Left ventricle myocardium inferior (tissue), 1 donor: ENCODE data around the gene PRPF18. TPM values are rescaled to one million over a fixed set of nuclear protein-coding genes. Genes with fewer than 3 reads are reported as not detected.

Experiments
- DNase-seq: peaks from one replicate; pipeline ENCODE4 v3.0.0-alpha.2; 2020
- H3K27ac ChIP-seq: fragments of 200-600 bp; replicated peaks from 2 replicates; pipeline ENCODE4 v1.8.0; 2021
- H3K27me3 ChIP-seq: fragments of 200-600 bp; 2 replicates; pipeline ENCODE4 v1.8.0; 2021; ENCODE audit warnings: low read depth
- H3K36me3 ChIP-seq: fragments of 200-600 bp; 2 replicates; pipeline ENCODE4 v1.8.0; 2021
- H3K4me1 ChIP-seq: fragments of 200-600 bp; 2 replicates; pipeline ENCODE4 v1.8.0; 2021
- H3K4me3 ChIP-seq: fragments of 200-600 bp; 2 replicates; pipeline ENCODE4 v1.8.0; 2021; ENCODE audit warnings: mild to moderate bottlenecking, moderate library complexity
- H3K9me3 ChIP-seq: fragments of 200-600 bp; replicated peaks from 2 replicates; pipeline ENCODE4 v1.8.0; 2021
- intact Hi-C: fragments of 100-400 bp; cut with micrococcal nuclease; formaldehyde crosslinking; loops from one replicate; pipeline ENCODE4 v1.11.0; 2022
- total RNA-seq: library from RNA; stranded (reverse); fragmentation: NEBNext Ultra II Directional; extraction: Animal tissue kit (Norgen Biotek cat#: 25700); gene quantifications from one replicate; pipeline ENCODE4 v1.2.1, GENCODE V29; 2021
- TF ChIP-seq, protein P1 (sequence below): fragments of 200-600 bp; IDR thresholded peaks from 2 replicates; pipeline ENCODE4 v1.8.0; 2021; ENCODE audit warnings: antibody characterized with exemption, mild to moderate bottlenecking, borderline replicate concordance
- donor health status: DM: no; HTN: yes; CAD: no; lungs with severe emphysema.

The PRPF18 gene
- total RNA-seq, 1 donor from 2014 or later = 14.7 TPM

GRCh38 chr10:13559124-13559700, 27.6 kb upstream of the PRPF18 start:
- Histone ChIP-seq H3K36me3 (no peaks in the 10 kb centered on the region), H3K4me1 (no peaks in the 10 kb centered on the region), H3K27me3 (peaks cover 3% of the 10 kb centered on the region), H3K27ac (no peak overlapping the region), H3K9me3 (no peaks in the 10 kb centered on the region), H3K4me3 (no peak overlapping the region)
- TF ChIP-seq, protein P1, sequence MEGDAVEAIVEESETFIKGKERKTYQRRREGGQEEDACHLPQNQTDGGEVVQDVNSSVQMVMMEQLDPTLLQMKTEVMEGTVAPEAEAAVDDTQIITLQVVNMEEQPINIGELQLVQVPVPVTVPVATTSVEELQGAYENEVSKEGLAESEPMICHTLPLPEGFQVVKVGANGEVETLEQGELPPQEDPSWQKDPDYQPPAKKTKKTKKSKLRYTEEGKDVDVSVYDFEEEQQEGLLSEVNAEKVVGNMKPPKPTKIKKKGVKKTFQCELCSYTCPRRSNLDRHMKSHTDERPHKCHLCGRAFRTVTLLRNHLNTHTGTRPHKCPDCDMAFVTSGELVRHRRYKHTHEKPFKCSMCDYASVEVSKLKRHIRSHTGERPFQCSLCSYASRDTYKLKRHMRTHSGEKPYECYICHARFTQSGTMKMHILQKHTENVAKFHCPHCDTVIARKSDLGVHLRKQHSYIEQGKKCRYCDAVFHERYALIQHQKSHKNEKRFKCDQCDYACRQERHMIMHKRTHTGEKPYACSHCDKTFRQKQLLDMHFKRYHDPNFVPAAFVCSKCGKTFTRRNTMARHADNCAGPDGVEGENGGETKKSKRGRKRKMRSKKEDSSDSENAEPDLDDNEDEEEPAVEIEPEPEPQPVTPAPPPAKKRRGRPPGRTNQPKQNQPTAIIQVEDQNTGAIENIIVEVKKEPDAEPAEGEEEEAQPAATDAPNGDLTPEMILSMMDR = no peak
- intact Hi-C loops = no loop called here
- no peak for DNase-seq

DNA sequence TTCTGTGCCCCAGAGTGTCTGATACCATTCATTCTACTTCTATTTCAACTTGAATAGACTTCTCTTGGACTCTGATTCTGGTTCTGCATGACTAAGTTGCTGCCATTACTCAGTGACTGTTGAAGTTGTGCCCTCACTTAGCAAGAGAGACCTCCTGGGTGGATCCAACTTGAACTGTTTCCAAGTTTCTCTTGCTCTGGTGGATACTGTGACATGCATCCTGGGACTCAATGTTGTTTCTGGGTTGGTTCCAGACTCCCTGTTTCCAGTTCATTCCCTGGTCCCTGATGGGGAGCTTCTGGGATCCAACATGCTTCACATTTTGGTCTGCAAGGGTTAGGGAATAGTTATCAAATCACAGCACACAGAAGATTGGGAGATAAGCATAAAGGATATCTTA, 26.2 kb upstream of the PRPF18 start:
- no peaks in the 10 kb centered on the region for H3K9me3 ChIP-seq
- no peaks in the 10 kb centered on the region for H3K4me1 ChIP-seq
- no peak overlapping the region for H3K4me3 ChIP-seq
- H3K27ac ChIP-seq = no peak overlapping the region
- TF ChIP-seq, protein P1 = no peak
- intact Hi-C loops = no loop called here
- peaks cover 5% of the 10 kb centered on the region for H3K27me3 ChIP-seq
- no peak for DNase-seq
- H3K36me3 ChIP-seq = no peaks in the 10 kb centered on the region

GRCh38 chr10:13563481-13564445, 23.0 kb upstream of the PRPF18 start:
- intact Hi-C loops = no loop called here
- TF ChIP-seq, protein P1 = no peak
- no peak for DNase-seq
- Histone ChIP-seq H3K4me3 (no peak overlapping the region), H3K9me3 (no peaks in the 10 kb centered on the region), H3K4me1 (no peaks in the 10 kb centered on the region), H3K36me3 (no peaks in the 10 kb centered on the region), H3K27me3 (peaks cover 5% of the 10 kb centered on the region), H3K27ac (no peak overlapping the region)

DNA sequence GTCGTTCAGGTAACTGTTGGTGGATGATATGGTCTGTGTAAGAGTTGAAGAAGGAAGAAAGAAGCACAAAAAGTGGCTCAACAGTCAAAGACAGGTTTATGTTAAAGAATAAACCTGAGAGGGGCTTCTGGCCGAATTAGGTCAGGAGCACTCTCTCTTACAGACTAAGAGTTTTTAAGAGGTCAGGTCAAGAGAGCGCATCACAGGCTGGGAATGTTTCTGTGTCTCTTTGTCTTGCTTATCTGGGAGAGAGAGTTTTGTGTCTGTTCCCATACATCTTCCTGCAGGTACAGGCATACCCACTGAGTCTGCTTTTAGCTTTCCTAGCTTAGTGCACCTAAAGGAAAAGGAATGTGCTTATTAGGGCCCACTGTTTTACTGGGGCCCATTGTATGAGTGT, 22.2 kb upstream of the PRPF18 start:
- Histone ChIP-seq H3K27ac (no peak overlapping the region), H3K4me3 (no peak overlapping the region), H3K9me3 (no peaks in the 10 kb centered on the region), H3K4me1 (no peaks in the 10 kb centered on the region), H3K36me3 (no peaks in the 10 kb centered on the region), H3K27me3 (peaks cover 8% of the 10 kb centered on the region)
- TF ChIP-seq, protein P1 = no peak
- intact Hi-C loops = no loop called here
- no peak for DNase-seq

GRCh38 chr10:13567030-13567429, 19.7 kb upstream of the PRPF18 start:
- Histone ChIP-seq H3K9me3 (no peaks in the 10 kb centered on the region), H3K27me3 (peaks cover 12% of the 10 kb centered on the region), H3K27ac (no peak overlapping the region), H3K36me3 (no peaks in the 10 kb centered on the region), H3K4me1 (no peaks in the 10 kb centered on the region), H3K4me3 (no peak overlapping the region)
- no peak for DNase-seq
- intact Hi-C loops = no loop called here
- TF ChIP-seq, protein P1 = no peak
